SH-SY5Y (cell line): Measurements from ENCODE around the gene ST8SIA6.

Experiments
- GATA2 ChIP-seq: IDR thresholded peaks from 2 replicates; pipeline ENCODE4 v1.6.1; 2011; ENCODE audit warnings: mild to moderate bottlenecking, low read depth, low read length
- GATA3 ChIP-seq: IDR thresholded peaks from 2 replicates; pipeline ENCODE4 v1.6.1; 2011; ENCODE audit warnings: low read depth, mild to moderate bottlenecking, low read length, moderate library complexity

- TF ChIP-seq GATA3 (no peak), GATA2 (no peak)
Measured at GRCh38 chr10:17435187-17435586, 19.2 kb downstream of the ST8SIA6 start.
